Body of pancreas (tissue), 4 donors: ENCODE data around the gene TLE1.

ENCODE experiments used
- CTCF ChIP-seq, 7 experiments: fragments of 450-650 bp in 4 of 7; fragments of 200-600 bp in 3 of 7; sonication (generic) in 3 of 7; IDR thresholded peaks; one replicate each; pipeline ENCODE4 v1.5.1; 2016 to 2019; ENCODE audit warnings: antibody characterized with exemption in 7 of 7
- POLR2A ChIP-seq, 3 donors: fragments of 450-650 bp; IDR thresholded peaks; one replicate each; pipeline ENCODE4 v1.6.1; 2016; ENCODE audit warnings: antibody characterized with exemption in 3 of 3, mild to moderate bottlenecking in 2 of 3

- no peak for TF ChIP-seq POLR2A (IDR thresholded peaks at IDR 0.05)
- no peak for TF ChIP-seq CTCF (IDR thresholded peaks at IDR 0.05)
These were observed 89.5 kb downstream of the TLE1 start for GRCh38 chr9:81599837-81600236.
